ENCODE results near the gene CA10.

CA10 gene

GRCh38 chr17:51746421-51746820, 412.1 kb downstream of the CA10 start:
- FAIRE-seq = no peak
- DNase-seq (ENCODE audit: insufficient read length) = no peak
- TF ChIP-seq POLR2A (IDR thresholded peaks at IDR 0.05; ENCODE audit: low read depth, low read length) = no peak
- TF ChIP-seq POLR2AphosphoS5 (IDR thresholded peaks at IDR 0.05; ENCODE audit: low read depth, low read length) = no peak
- TF ChIP-seq TAF1 (IDR thresholded peaks at IDR 0.05; ENCODE audit: borderline replicate concordance, low read depth, low read length) = no peak

GRCh38 chr17:51745993-51746392, 412.5 kb downstream of the CA10 start:
- no peak for FAIRE-seq
- TF ChIP-seq TAF1 (IDR thresholded peaks at IDR 0.05; ENCODE audit: borderline replicate concordance, low read depth, low read length) = no peak
- no peak for TF ChIP-seq POLR2AphosphoS5 (IDR thresholded peaks at IDR 0.05; ENCODE audit: low read depth, low read length)
- TF ChIP-seq POLR2A (IDR thresholded peaks at IDR 0.05; ENCODE audit: low read depth, low read length) = no peak
- DNase-seq (ENCODE audit: insufficient read length) = no peak

GRCh38 chr17:51743477-51743876, 415.0 kb downstream of the CA10 start:
- DNase-seq (ENCODE audit: insufficient read length) (no peak), FAIRE-seq (no peak)
- no peak for TF ChIP-seq POLR2AphosphoS5 (IDR thresholded peaks at IDR 0.05; ENCODE audit: low read depth, low read length)
- no peak for TF ChIP-seq POLR2A (IDR thresholded peaks at IDR 0.05; ENCODE audit: low read depth, low read length)
- no peak for TF ChIP-seq TAF1 (IDR thresholded peaks at IDR 0.05; ENCODE audit: borderline replicate concordance, low read depth, low read length)

GRCh38 chr17:51742571-51742970, 415.9 kb downstream of the CA10 start:
- DNase-seq (ENCODE audit: insufficient read length) = no peak
- TF ChIP-seq POLR2AphosphoS5 (IDR thresholded peaks at IDR 0.05; ENCODE audit: low read depth, low read length) (no peak), TAF1 (IDR thresholded peaks at IDR 0.05; ENCODE audit: borderline replicate concordance, low read depth, low read length) (no peak), POLR2A (IDR thresholded peaks at IDR 0.05; ENCODE audit: low read depth, low read length) (no peak)
- FAIRE-seq = no peak

GRCh38 chr17:51741458-51741857, 417.1 kb downstream of the CA10 start:
- TF ChIP-seq POLR2AphosphoS5 (IDR thresholded peaks at IDR 0.05; ENCODE audit: low read depth, low read length) (no peak), POLR2A (IDR thresholded peaks at IDR 0.05; ENCODE audit: low read depth, low read length) (no peak), TAF1 (IDR thresholded peaks at IDR 0.05; ENCODE audit: borderline replicate concordance, low read depth, low read length) (no peak)
- no peak for DNase-seq (ENCODE audit: insufficient read length)
- no peak for FAIRE-seq

GRCh38 chr17:51740531-51740930, 418.0 kb downstream of the CA10 start:
- TF ChIP-seq POLR2AphosphoS5 (IDR thresholded peaks at IDR 0.05; ENCODE audit: low read depth, low read length) (no peak), TAF1 (IDR thresholded peaks at IDR 0.05; ENCODE audit: borderline replicate concordance, low read depth, low read length) (no peak), POLR2A (IDR thresholded peaks at IDR 0.05; ENCODE audit: low read depth, low read length) (no peak)
- DNase-seq (ENCODE audit: insufficient read length) = no peak
- FAIRE-seq = no peak

GRCh38 chr17:51739245-51739886, 419.1 kb downstream of the CA10 start:
- FAIRE-seq (no peak), DNase-seq (ENCODE audit: insufficient read length) (no peak)
- no peak for TF ChIP-seq POLR2A (IDR thresholded peaks at IDR 0.05; ENCODE audit: low read depth, low read length)
- TF ChIP-seq POLR2AphosphoS5 (IDR thresholded peaks at IDR 0.05; ENCODE audit: low read depth, low read length) = no peak
- TF ChIP-seq TAF1 (IDR thresholded peaks at IDR 0.05; ENCODE audit: borderline replicate concordance, low read depth, low read length) = no peak

- TF ChIP-seq POLR2AphosphoS5 (IDR thresholded peaks at IDR 0.05; ENCODE audit: low read depth, low read length) (no peak), TAF1 (IDR thresholded peaks at IDR 0.05; ENCODE audit: borderline replicate concordance, low read depth, low read length) (no peak), POLR2A (IDR thresholded peaks at IDR 0.05; ENCODE audit: low read depth, low read length) (no peak)
- DNase-seq (ENCODE audit: insufficient read length) (no peak), FAIRE-seq (no peak)
Measured at GRCh38 chr17:51736356-51736755, 422.2 kb downstream of the CA10 start.

GRCh38 chr17:51734976-51735375, 423.5 kb downstream of the CA10 start:
- TF ChIP-seq POLR2AphosphoS5 (IDR thresholded peaks at IDR 0.05; ENCODE audit: low read depth, low read length) (no peak), POLR2A (IDR thresholded peaks at IDR 0.05; ENCODE audit: low read depth, low read length) (no peak), TAF1 (IDR thresholded peaks at IDR 0.05; ENCODE audit: borderline replicate concordance, low read depth, low read length) (no peak)
- DNase-seq (ENCODE audit: insufficient read length) (no peak), FAIRE-seq (no peak)

GRCh38 chr17:51734462-51734861, 424.1 kb downstream of the CA10 start:
- TF ChIP-seq POLR2A (IDR thresholded peaks at IDR 0.05; ENCODE audit: low read depth, low read length) (no peak), TAF1 (IDR thresholded peaks at IDR 0.05; ENCODE audit: borderline replicate concordance, low read depth, low read length) (no peak), POLR2AphosphoS5 (IDR thresholded peaks at IDR 0.05; ENCODE audit: low read depth, low read length) (no peak)
- FAIRE-seq = no peak
- DNase-seq (ENCODE audit: insufficient read length) = no peak

GRCh38 chr17:51733166-51733565, 425.3 kb downstream of the CA10 start:
- FAIRE-seq (no peak), DNase-seq (ENCODE audit: insufficient read length) (no peak)
- TF ChIP-seq POLR2A (IDR thresholded peaks at IDR 0.05; ENCODE audit: low read depth, low read length) (no peak), TAF1 (IDR thresholded peaks at IDR 0.05; ENCODE audit: borderline replicate concordance, low read depth, low read length) (no peak), POLR2AphosphoS5 (IDR thresholded peaks at IDR 0.05; ENCODE audit: low read depth, low read length) (no peak)

GRCh38 chr17:51731941-51732722, 426.4 kb downstream of the CA10 start:
- FAIRE-seq = no peak
- no peak for DNase-seq (ENCODE audit: insufficient read length)
- TF ChIP-seq POLR2AphosphoS5 (IDR thresholded peaks at IDR 0.05; ENCODE audit: low read depth, low read length) (no peak), POLR2A (IDR thresholded peaks at IDR 0.05; ENCODE audit: low read depth, low read length) (no peak), TAF1 (IDR thresholded peaks at IDR 0.05; ENCODE audit: borderline replicate concordance, low read depth, low read length) (no peak)
